ENCODE data around the gene GAB4. TPM values are rescaled to one million over a fixed set of nuclear protein-coding genes. Genes with fewer than 3 reads are reported as not detected.

Gene GAB4
- total and polyA plus RNA-seq, 2 experiments from 2014 or later: 1.5 to 1.7 TPM

DNA sequence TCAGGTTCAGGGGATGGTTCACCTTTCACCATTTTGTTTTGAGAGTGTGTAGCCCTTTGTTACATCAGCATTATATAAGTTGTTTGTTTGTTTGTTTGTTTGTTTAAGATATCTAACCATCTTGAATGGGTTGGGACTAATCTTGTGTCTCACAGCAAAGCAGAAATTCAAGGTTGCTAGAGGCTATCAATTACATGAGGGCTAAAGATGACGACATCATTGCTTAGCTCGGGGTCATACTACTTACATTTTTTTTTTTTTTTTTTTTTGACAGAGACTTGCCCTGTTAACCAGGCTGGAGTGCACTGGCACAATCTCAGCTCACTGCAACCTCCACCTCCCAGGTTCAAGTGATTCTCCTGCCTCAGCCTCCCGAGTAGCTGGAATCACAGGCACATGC, 95.7 kb downstream of the GAB4 start (continued):
- TF ChIP-seq EZH2 (IDR thresholded peaks at IDR 0.05; ENCODE audit: low read depth, unreplicated experiment): no peak
- TF ChIP-seq, protein P1, sequence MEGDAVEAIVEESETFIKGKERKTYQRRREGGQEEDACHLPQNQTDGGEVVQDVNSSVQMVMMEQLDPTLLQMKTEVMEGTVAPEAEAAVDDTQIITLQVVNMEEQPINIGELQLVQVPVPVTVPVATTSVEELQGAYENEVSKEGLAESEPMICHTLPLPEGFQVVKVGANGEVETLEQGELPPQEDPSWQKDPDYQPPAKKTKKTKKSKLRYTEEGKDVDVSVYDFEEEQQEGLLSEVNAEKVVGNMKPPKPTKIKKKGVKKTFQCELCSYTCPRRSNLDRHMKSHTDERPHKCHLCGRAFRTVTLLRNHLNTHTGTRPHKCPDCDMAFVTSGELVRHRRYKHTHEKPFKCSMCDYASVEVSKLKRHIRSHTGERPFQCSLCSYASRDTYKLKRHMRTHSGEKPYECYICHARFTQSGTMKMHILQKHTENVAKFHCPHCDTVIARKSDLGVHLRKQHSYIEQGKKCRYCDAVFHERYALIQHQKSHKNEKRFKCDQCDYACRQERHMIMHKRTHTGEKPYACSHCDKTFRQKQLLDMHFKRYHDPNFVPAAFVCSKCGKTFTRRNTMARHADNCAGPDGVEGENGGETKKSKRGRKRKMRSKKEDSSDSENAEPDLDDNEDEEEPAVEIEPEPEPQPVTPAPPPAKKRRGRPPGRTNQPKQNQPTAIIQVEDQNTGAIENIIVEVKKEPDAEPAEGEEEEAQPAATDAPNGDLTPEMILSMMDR (conservative IDR thresholded peaks at IDR 0.05; ENCODE audit: low read depth in 2 of 2): no peak
- TF ChIP-seq, protein P2, sequence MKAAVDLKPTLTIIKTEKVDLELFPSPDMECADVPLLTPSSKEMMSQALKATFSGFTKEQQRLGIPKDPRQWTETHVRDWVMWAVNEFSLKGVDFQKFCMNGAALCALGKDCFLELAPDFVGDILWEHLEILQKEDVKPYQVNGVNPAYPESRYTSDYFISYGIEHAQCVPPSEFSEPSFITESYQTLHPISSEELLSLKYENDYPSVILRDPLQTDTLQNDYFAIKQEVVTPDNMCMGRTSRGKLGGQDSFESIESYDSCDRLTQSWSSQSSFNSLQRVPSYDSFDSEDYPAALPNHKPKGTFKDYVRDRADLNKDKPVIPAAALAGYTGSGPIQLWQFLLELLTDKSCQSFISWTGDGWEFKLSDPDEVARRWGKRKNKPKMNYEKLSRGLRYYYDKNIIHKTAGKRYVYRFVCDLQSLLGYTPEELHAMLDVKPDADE (IDR thresholded peaks at IDR 0.05): no peak
- TF ChIP-seq NANOG (IDR thresholded peaks at IDR 0.05; ENCODE audit: borderline replicate concordance): no peak
- TF ChIP-seq STAT1 (IDR thresholded peaks at IDR 0.05; ENCODE audit: unreplicated experiment): no peak
- TF ChIP-seq JUNB (IDR thresholded peaks at IDR 0.05; ENCODE audit: unreplicated experiment): no peak
- TF ChIP-seq POLR2AphosphoS5 (IDR thresholded peaks at IDR 0.05; ENCODE audit: low read depth): no peak

Other genes starting within 250 kb of the GAB4 start
- gene XKR3, start 182.8 kb downstream of the GAB4 start, total RNA-seq (2014; rRNA removed; shearing (Covaris generic)): not detected in 2 replicates
- gene XKR3, start 182.8 kb downstream of the GAB4 start, polyA plus RNA-seq (2016; fragmentation: Nextera tagmentation; extraction: Ambion mirVana): 0.30 TPM in 1 of 2 replicates, not detected in the other
- 9.6 and 11.9 TPM in 2 replicates for gene IL17RA, start 76.8 kb upstream of the GAB4 start, total RNA-seq (2014; rRNA removed; shearing (Covaris generic))
- gene IL17RA, start 76.8 kb upstream of the GAB4 start, polyA plus RNA-seq (2016; fragmentation: Nextera tagmentation; extraction: Ambion mirVana): 3.2 TPM in 2 replicates
- 6.4 and 7.2 TPM in 2 replicates for gene TMEM121B, start 113.1 kb upstream of the GAB4 start, total RNA-seq (2014; rRNA removed; shearing (Covaris generic))
- gene TMEM121B, start 113.1 kb upstream of the GAB4 start, polyA plus RNA-seq (2016; fragmentation: Nextera tagmentation; extraction: Ambion mirVana): 2.0 and 2.4 TPM in 2 replicates
- gene HDHD5, start 151.1 kb upstream of the GAB4 start, total RNA-seq (2014; rRNA removed; shearing (Covaris generic)): 102 and 116 TPM in 2 replicates
- 54.9 and 70.0 TPM in 2 replicates for gene HDHD5, start 151.1 kb upstream of the GAB4 start, polyA plus RNA-seq (2016; fragmentation: Nextera tagmentation; extraction: Ambion mirVana)
- 29.3 and 42.6 TPM in 2 replicates for gene ADA2, start 211.2 kb upstream of the GAB4 start, total RNA-seq (2014; rRNA removed; shearing (Covaris generic))
- gene ADA2, start 211.2 kb upstream of the GAB4 start, polyA plus RNA-seq (2016; fragmentation: Nextera tagmentation; extraction: Ambion mirVana): 10.7 and 11.2 TPM in 2 replicates